Effector memory CD4-positive, alpha-beta T cell (primary cell): ENCODE measurements around the gene SLC16A3.
"Not testable (repeated sequence)": the region's sequence is repeated elsewhere in the genome, so short reads cannot be mapped to it uniquely, and the experiment has no call there.

Experiments
- DNase-seq, 3 donors: peaks; one replicate each; pipeline ENCODE4 v3.0.0-alpha.2; 2020
- H3K27ac ChIP-seq: 2 replicates; pipeline ENCODE4 v1.7.0; 2013; ENCODE audit warnings: mild to moderate bottlenecking, low read length, moderate library complexity; ENCODE audit not compliant: insufficient read depth, poor library complexity, severe bottlenecking
- H3K27me3 ChIP-seq: replicated peaks from 2 replicates; pipeline ENCODE4 v1.7.0; 2013; ENCODE audit warnings: mild to moderate bottlenecking, low read length; ENCODE audit not compliant: insufficient read depth, control insufficient read depth, poor library complexity, severe bottlenecking
- H3K36me3 ChIP-seq: 2 replicates; pipeline ENCODE4 v1.7.0; 2013; ENCODE audit warnings: mild to moderate bottlenecking, low read length, moderate library complexity; ENCODE audit not compliant: control insufficient read depth, insufficient read depth
- H3K4me1 ChIP-seq: 2 replicates; pipeline ENCODE4 v1.7.0; 2013; ENCODE audit warnings: low read length, mild to moderate bottlenecking; ENCODE audit not compliant: control insufficient read depth, insufficient read depth, poor library complexity, severe bottlenecking
- H3K4me3 ChIP-seq: 2 replicates; pipeline ENCODE4 v1.7.0; 2013; ENCODE audit warnings: low read length, low read depth, mild to moderate bottlenecking; ENCODE audit not compliant: insufficient read depth, poor library complexity, severe bottlenecking
- H3K9me3 ChIP-seq: 2 replicates; pipeline ENCODE4 v1.7.0; 2013; ENCODE audit warnings: mild to moderate bottlenecking, low read length, moderate library complexity; ENCODE audit not compliant: control insufficient read depth
- total RNA-seq, 3 donors: gene quantifications; one replicate each; lab custom pipeline; 2026; lab: John Stamatoyannopoulos, UW

Gene SLC16A3
- 90.8 to 188 (median 102) reads per million in 3 donors for total RNA-seq

DNA sequence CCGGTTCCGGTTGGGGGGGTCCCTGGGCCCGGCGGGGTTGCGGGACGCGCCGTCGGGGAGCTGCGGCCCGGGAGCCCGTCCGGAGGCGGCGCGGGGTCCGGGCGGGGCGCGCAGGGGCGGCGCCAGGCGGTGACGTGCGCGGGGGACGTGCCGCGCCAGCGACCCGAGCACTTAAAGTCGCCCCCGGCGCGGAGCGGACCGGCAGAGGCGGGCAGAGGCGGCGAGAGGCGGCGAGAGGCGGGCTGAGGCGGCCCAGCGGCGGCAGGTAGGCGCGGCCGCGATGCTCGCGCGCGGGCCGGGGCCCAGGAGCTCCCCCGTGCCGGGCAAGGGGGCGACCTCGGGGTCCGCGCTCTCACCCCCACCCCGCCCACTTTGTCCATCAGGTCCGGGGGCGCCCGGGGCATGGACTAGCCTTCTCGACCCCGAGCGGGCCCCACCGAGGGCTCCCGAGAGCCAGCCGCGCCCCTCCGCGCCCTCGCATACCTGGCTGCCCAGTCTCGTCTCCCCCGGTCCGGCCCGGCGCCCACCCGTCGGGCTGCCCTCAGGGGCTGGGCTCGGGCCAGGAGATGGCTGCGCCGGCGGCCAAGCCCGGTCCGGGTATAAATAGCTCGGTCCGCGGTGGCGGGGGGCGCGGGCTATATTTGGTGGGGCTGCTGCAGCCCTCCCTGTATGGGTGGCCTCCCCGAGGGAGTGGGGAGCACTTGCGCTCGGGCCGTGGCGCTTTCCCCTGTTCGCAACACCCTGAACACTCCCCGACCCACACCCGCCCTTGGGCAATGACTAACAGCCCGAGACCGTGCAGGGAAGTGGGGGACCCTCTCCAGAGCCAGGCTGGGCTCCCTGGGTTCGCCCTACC, at the start of gene SLC16A3:
Gene SLC16A3 (plus strand): TSS at position 201 of the 856 bp plus-strand sequence. CDS start 6,967 bp downstream, outside the sequence.
- Histone ChIP-seq H3K4me3 (peak within 1 kb of the TSS; percentile 59), H3K4me1 (peaks cover 36% of the 10 kb centered on the region)

DNA sequence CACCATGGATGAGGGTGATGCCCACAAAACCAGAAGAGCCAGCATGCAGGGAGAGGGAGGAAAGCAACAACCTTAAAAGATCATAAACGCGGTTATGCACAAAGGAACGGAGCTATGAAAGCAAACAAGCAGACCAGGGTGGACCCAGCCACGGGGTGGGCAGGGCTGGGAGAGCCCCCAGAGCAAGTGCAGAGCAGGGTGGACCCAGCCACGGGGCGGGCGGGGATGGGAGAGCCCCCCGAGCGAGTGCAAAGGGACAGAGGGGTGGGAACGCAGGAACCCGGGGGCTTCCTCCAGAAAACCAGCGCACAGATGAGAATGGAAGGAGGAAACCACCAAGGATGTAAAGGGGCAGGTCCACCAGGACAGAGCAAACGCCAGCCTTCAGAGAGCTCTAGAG, 49.4 kb upstream of the SLC16A3 start:
- DNase-seq = no peak
- Histone ChIP-seq H3K4me3 (no peak overlapping the region), H3K36me3 (peaks cover under 1% of the 10 kb centered on the region), H3K9me3 (no peaks in the 10 kb centered on the region), H3K4me1 (no peaks in the 10 kb centered on the region), H3K27ac (no peak overlapping the region), H3K27me3 (no peaks in the 10 kb centered on the region)

More for the DNA sequence above, at the start of gene SLC16A3:
- H3K36me3 ChIP-seq = no peaks in the 10 kb centered on the region
- H3K9me3 ChIP-seq = no peaks in the 10 kb centered on the region
- peak within 1 kb of the TSS; percentile 83 for H3K27ac ChIP-seq
- H3K27me3 ChIP-seq = no peaks in the 10 kb centered on the region
- DNase-seq = peak; percentile 43 to 64 (median 56)

DNA sequence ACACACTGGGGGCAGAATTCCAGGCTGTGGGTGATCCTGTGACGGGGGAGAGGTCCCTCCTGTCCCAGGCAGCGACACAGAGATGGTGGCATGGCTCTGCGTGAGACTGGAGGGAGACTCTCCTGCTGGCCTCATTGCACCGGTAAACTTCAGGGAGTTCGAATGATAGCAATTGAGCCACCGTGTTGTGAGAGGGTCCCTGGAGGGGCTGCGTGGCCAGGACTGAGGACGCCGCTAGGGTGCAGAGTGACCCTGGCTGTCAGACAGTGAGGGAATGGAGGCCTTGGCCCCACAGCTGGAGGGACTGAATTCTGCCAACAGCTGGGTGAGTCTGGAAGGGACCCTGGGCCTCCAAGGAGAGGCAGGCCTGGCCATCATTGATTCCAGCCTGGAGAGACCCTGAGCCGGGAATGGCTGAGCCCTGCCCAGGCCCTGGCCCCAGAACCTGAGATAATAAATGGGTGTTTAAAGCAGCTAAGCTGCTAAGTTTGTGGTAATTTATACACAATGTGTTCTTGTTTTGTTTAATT, 48.8 kb upstream of the SLC16A3 start:
- H3K9me3 ChIP-seq = no peaks in the 10 kb centered on the region
- no peak overlapping the region for H3K4me3 ChIP-seq
- H3K36me3 ChIP-seq = peaks cover 4% of the 10 kb centered on the region
- no peaks in the 10 kb centered on the region for H3K27me3 ChIP-seq
- no peaks in the 10 kb centered on the region for H3K4me1 ChIP-seq
- no peak overlapping the region for H3K27ac ChIP-seq
- no peak for DNase-seq

- H3K4me3 ChIP-seq = no peak overlapping the region
- H3K27ac ChIP-seq = no peak overlapping the region
- DNase-seq = no peak
- no peaks in the 10 kb centered on the region for H3K4me1 ChIP-seq
- H3K9me3 ChIP-seq = no peaks in the 10 kb centered on the region
- H3K27me3 ChIP-seq = no peaks in the 10 kb centered on the region
- peaks cover 4% of the 10 kb centered on the region for H3K36me3 ChIP-seq
Measured at GRCh38 chr17:82180776-82181528, 47.9 kb upstream of the SLC16A3 start.

GRCh38 chr17:82184761-82185160, 44.1 kb upstream of the SLC16A3 start:
- Histone ChIP-seq H3K36me3 (peaks cover 4% of the 10 kb centered on the region), H3K27ac (no peak overlapping the region), H3K4me3 (no peak overlapping the region), H3K4me1 (no peaks in the 10 kb centered on the region), H3K27me3 (no peaks in the 10 kb centered on the region), H3K9me3 (no peaks in the 10 kb centered on the region)
- no peak for DNase-seq

DNA sequence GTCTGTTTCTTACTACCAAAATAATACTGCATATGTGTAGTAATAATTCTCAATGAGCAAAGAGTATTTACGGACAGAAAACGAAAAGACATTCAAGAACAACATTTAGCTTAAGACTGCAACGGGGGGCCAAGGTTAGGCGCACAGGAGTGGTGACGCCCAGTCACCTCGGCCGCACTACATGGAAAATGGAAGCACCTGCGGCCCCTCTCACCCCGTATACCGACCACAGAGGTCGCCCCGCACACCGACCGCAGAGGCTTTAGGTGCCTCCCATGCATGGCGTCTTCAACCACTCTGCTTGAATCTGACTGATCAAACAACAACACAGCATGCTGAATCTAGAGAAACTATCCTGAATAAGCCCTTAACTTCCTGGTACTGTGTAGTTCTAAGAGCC, 42.6 kb upstream of the SLC16A3 start:
- Histone ChIP-seq H3K27me3 (no peaks in the 10 kb centered on the region), H3K9me3 (no peaks in the 10 kb centered on the region), H3K4me3 (no peak overlapping the region), H3K36me3 (peaks cover 4% of the 10 kb centered on the region), H3K4me1 (no peaks in the 10 kb centered on the region), H3K27ac (no peak overlapping the region)
- no peak for DNase-seq

GRCh38 chr17:82187500-82187899, 41.3 kb upstream of the SLC16A3 start:
- no peaks in the 10 kb centered on the region for H3K4me1 ChIP-seq
- no peak overlapping the region for H3K4me3 ChIP-seq
- H3K36me3 ChIP-seq = peaks cover 4% of the 10 kb centered on the region
- DNase-seq = no peak
- no peaks in the 10 kb centered on the region for H3K9me3 ChIP-seq
- no peak overlapping the region for H3K27ac ChIP-seq
- H3K27me3 ChIP-seq = no peaks in the 10 kb centered on the region

DNA sequence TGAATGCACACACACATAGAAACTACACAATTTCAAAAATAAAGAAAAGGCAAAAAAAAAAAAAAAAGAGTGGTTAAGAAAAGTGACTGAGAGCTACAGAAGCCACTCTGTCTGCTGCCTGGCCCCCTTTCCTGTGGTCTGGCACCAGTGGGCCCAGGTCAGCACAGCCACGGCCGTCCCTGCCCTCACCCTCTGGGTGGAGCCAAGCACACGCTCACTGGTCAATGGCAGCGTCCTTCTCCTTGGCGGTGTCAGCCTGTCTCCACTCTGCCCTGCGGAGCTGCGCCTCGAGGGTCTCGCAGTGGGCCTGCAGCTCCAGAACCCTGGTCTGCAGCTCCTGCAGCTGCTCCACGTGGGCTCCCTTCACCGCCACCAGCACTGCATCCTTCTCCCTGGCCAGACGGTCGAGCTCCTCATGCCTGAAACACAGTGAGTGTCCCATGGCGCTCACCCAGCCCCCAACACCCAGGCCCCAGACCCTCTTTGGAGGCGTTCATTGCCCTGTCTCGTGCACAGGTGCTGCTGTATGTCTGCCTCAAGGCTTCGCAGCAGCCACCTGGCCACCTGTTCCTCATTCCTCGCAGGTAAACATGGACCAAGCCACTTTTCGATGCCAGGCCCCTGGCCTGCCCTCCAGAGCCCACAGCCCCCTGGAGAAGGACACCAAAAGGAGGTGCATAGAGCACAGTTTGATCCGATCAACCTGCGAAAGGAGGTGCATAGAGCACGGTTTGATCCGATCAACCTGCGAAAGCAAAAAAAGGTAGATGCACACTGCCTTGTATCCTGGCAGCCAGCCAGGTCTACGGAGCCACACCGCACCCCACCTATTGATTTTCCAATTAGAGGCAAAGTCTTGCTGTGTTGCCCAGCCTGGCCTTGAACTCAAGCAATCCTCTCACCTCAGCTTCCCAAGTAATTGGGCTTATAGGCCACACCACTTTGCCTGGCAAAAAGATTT, 40.6 kb upstream of the SLC16A3 start:
- no peaks in the 10 kb centered on the region for H3K27me3 ChIP-seq
- H3K9me3 ChIP-seq = no peaks in the 10 kb centered on the region
- no peak overlapping the region for H3K27ac ChIP-seq
- peaks cover 11% of the 10 kb centered on the region for H3K36me3 ChIP-seq
- DNase-seq = no peak
- H3K4me3 ChIP-seq = no peak overlapping the region
- H3K4me1 ChIP-seq = no peaks in the 10 kb centered on the region

- H3K27me3 ChIP-seq, H3K9me3 ChIP-seq, H3K4me1 ChIP-seq, H3K27ac ChIP-seq, H3K4me3 ChIP-seq, DNase-seq: not testable (repeated sequence)
- peaks cover 22% of the 10 kb centered on the region for H3K36me3 ChIP-seq
Measured at GRCh38 chr17:82193050-82193449, 35.8 kb upstream of the SLC16A3 start.
